Loucy (cell line): ENCODE results near the gene B3GALT6.

Experiments used
- EZH2phosphoT487 ChIP-seq: fragments of 200-600 bp; IDR thresholded peaks from 2 replicates; pipeline ENCODE4 v1.6.1; 2018; ENCODE audit warnings: antibody characterized with exemption, mild to moderate bottlenecking, moderate library complexity, borderline replicate concordance
- TF ChIP-seq, protein P1 (sequence below): fragments of 200-600 bp; sonication (generic); conservative IDR thresholded peaks from 2 replicates; pipeline ENCODE4 v1.5.1; 2014; ENCODE audit warnings: mild to moderate bottlenecking, antibody characterized with exemption, low read length

DNA sequence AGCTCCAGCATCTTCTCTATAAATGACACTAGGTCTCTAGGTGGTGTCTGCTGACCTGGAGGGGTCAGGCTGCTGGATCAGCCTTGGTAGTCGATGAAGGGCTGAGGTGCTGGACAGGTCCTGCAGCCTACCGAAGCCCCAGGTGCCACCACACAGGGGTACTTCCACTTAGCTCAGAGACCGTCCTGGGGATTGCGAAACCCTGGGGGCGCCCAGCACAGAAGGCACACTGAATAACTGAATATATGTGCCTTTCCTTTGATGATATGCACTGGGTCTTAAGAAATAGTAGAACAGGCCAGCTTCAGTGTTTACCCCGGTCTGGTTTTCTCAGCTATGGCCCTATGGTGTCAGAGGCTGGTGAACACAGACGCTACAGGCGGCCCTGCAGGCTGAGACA is 30.7 kb downstream of the B3GALT6 start:
- TF ChIP-seq, protein P1, sequence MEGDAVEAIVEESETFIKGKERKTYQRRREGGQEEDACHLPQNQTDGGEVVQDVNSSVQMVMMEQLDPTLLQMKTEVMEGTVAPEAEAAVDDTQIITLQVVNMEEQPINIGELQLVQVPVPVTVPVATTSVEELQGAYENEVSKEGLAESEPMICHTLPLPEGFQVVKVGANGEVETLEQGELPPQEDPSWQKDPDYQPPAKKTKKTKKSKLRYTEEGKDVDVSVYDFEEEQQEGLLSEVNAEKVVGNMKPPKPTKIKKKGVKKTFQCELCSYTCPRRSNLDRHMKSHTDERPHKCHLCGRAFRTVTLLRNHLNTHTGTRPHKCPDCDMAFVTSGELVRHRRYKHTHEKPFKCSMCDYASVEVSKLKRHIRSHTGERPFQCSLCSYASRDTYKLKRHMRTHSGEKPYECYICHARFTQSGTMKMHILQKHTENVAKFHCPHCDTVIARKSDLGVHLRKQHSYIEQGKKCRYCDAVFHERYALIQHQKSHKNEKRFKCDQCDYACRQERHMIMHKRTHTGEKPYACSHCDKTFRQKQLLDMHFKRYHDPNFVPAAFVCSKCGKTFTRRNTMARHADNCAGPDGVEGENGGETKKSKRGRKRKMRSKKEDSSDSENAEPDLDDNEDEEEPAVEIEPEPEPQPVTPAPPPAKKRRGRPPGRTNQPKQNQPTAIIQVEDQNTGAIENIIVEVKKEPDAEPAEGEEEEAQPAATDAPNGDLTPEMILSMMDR: no peak
- TF ChIP-seq EZH2phosphoT487: no peak
